Activated T-cell treated with anti-CD3 and anti-CD28 coated beads, Interleukin-2, amount 50 U/mL, for 24 hours (primary cell): ENCODE data around the gene TMEM168.
"Not testable (repeated sequence)": the region's sequence is repeated elsewhere in the genome, so short reads cannot be mapped to it uniquely, and the experiment has no call there.

ENCODE experiments used
- DNase-seq: peaks from one replicate; pipeline ENCODE4 v3.0.0-alpha.2; 2020
- H3K27ac Mint-ChIP-seq: 2 replicates; pipeline ENCODE4 v1.8.0; 2020; ENCODE audit warnings: mild to moderate bottlenecking, mixed read lengths
- H3K27me3 Mint-ChIP-seq: 2 replicates; pipeline ENCODE4 v1.8.0; 2020; ENCODE audit warnings: mixed read lengths
- H3K36me3 Mint-ChIP-seq: 2 replicates; pipeline ENCODE4 v1.8.0; 2020; ENCODE audit warnings: low read depth, mixed read lengths
- H3K4me1 Mint-ChIP-seq: 2 replicates; pipeline ENCODE4 v1.8.0; 2020; ENCODE audit warnings: low read depth, mixed read lengths
- H3K4me3 Mint-ChIP-seq: 2 replicates; pipeline ENCODE4 v1.8.0; 2020; ENCODE audit warnings: mild to moderate bottlenecking, moderate library complexity, mixed read lengths
- H3K9me3 Mint-ChIP-seq: 2 replicates; pipeline ENCODE4 v1.8.0; 2020; ENCODE audit warnings: mixed read lengths

Gene TMEM168

DNA sequence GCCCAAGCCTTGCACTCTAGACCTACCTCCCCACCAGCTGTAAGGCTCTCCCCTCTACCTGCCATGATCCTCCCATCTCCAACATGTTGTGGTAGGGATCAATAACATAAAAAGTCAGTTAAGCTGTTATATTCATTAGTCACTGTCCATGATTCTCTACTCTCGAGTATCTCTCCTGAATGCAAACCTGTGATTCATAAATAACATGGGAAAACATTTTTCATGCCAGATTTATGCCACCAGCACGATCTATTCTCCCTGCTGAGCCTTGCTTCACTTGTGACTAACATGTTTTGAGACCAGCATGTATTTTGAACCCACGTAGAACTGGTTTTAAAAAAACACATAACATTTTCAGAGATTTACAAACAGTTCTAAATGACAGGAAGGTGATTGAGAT, 30.3 kb downstream of the TMEM168 start:
- H3K36me3 Mint-ChIP-seq = no peaks in the 10 kb centered on the region
- H3K27me3 Mint-ChIP-seq = no peaks in the 10 kb centered on the region
- DNase-seq = no peak
- H3K27ac Mint-ChIP-seq = no peak overlapping the region
- no peak overlapping the region for H3K4me3 Mint-ChIP-seq
- peaks cover 8% of the 10 kb centered on the region for H3K4me1 Mint-ChIP-seq
- H3K9me3 Mint-ChIP-seq = no peaks in the 10 kb centered on the region

DNA sequence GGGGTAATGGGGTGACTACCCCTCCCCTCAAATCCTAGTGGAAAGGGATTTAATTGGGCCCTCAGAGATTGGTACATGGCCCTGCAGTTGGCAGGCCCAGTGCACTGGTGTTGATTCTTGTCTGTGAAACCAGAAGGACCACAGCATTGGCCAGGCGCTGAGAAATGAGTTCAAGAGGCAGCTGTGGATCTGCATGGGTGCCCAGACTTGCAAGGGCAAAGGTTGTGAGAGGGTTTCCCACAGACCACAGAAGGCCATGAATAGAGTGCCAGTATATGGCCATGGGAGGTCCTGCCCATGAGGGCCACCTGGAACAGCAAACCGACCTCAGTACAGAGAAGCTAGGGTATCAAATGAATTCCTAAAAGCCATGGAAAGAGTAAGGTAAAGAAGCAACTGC, 32.9 kb downstream of the TMEM168 start:
- Mint-ChIP-seq H3K4me3 (no peak overlapping the region), H3K4me1 (peaks cover 2% of the 10 kb centered on the region), H3K27ac (no peak overlapping the region), H3K27me3 (no peaks in the 10 kb centered on the region), H3K36me3 (no peaks in the 10 kb centered on the region), H3K9me3 (no peaks in the 10 kb centered on the region)
- DNase-seq = no peak

DNA sequence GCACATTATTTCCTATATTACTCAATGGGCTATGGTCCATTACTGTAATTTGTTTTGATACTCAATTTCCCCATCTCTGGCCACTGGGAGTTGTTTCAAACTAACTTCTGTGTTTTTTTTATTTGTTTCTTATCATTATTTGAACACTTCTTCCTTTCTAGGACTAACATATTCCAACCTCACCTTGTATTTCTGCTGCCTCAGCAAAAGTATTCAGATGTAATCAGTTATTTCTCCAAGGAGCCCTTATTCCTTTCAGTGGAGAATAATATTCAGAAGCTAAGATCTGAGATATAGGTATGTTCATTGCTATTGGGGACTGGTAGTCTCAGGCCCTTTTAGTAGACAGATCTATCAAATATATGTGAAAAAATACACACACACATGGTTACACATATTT, 36.9 kb downstream of the TMEM168 start:
- peaks cover 4% of the 10 kb centered on the region for H3K4me1 Mint-ChIP-seq
- H3K27me3 Mint-ChIP-seq = no peaks in the 10 kb centered on the region
- no peak overlapping the region for H3K4me3 Mint-ChIP-seq
- no peaks in the 10 kb centered on the region for H3K9me3 Mint-ChIP-seq
- no peak for DNase-seq
- no peaks in the 10 kb centered on the region for H3K36me3 Mint-ChIP-seq
- no peak overlapping the region for H3K27ac Mint-ChIP-seq

DNA sequence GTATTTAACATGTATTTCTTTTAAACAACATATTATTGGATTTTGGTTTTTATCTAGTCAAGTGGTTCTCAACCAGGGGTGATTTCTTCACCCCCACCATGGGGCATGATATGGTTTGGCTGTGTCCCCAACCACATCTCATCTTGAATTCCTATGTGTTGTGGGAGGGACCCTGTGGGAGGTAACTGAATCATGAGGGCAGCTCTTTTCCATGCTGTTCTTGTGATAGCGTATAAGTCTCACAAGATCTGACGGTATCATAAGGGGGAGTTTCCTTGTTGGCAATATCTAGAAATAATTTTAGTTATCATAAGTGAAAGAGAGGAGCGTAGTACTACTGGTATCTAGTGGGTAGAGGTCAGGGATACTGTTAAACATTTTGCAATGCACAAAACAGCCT, 37.6 kb downstream of the TMEM168 start:
- Mint-ChIP-seq H3K9me3 (no peaks in the 10 kb centered on the region), H3K27ac (no peak overlapping the region), H3K27me3 (no peaks in the 10 kb centered on the region)

DNA sequence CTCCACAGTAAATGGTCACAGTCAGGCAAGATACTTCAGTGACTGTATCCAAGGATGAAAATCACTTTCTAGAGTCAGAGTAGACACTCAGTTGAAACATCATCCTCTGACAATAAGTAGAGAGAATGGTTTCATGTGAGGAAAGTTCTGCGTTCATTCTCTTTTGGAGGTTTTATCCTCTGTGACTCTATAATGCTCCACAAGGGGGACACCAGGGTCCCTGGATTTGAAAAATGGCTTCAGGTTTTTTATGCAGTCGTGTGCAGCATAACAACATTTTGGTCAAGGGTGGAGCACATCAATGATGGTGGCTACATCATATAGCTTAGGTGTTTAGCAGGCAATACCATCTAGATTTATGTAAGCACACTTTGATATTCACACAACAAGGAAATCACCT, 40.4 kb downstream of the TMEM168 start:
- no peaks in the 10 kb centered on the region for H3K27me3 Mint-ChIP-seq
- H3K36me3 Mint-ChIP-seq = no peaks in the 10 kb centered on the region
- no peak for DNase-seq
- no peaks in the 10 kb centered on the region for H3K9me3 Mint-ChIP-seq
- H3K4me3 Mint-ChIP-seq = no peak overlapping the region
- no peak overlapping the region for H3K27ac Mint-ChIP-seq
- H3K4me1 Mint-ChIP-seq = peaks cover 3% of the 10 kb centered on the region

More for the DNA sequence above, 37.6 kb downstream of the TMEM168 start:
- peaks cover 4% of the 10 kb centered on the region for H3K4me1 Mint-ChIP-seq
- H3K4me3 Mint-ChIP-seq = no peak overlapping the region
- no peaks in the 10 kb centered on the region for H3K36me3 Mint-ChIP-seq
- no peak for DNase-seq

DNA sequence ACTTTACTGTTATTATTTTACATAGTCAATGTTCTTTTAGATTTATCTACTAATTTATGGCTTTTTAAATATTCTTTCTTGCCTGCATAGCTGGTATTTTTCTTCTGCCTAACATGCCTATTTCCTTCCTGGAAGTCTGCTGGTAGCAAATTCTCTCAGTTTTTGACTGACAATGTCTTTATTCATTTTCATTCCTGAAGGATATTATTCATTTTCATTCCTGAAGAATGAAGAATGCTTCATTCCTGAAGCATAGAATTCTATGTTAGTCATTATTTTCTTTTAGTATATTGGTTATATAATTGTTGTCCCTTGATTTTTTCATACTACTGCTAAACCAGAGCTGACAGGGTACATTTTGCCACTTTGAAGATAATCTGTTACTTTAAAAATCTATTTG, 41.8 kb downstream of the TMEM168 start:
- no peaks in the 10 kb centered on the region for H3K36me3 Mint-ChIP-seq
- no peaks in the 10 kb centered on the region for H3K9me3 Mint-ChIP-seq
- no peak overlapping the region for H3K27ac Mint-ChIP-seq
- H3K27me3 Mint-ChIP-seq = peaks cover under 1% of the 10 kb centered on the region
- peaks cover 3% of the 10 kb centered on the region for H3K4me1 Mint-ChIP-seq
- H3K4me3 Mint-ChIP-seq = no peak overlapping the region
- DNase-seq = no peak

DNA sequence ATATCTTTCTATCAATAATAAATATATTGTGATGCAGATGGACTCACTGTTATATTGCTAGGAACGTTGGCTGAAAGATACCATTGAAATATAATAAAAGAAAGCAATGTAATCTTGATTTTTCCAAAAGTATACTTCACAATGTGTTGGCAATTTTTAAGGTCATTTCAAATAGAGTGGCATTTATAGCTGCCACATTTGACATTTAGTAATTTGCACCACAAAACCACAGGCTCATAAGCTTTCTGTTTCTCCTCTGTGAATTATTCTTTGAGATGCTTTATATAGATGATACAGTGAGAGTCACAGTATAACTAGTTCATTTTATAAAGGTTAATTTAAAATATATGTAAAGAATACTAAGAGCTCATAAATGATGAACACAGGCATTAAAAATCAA, 44.6 kb downstream of the TMEM168 start:
- H3K4me1 Mint-ChIP-seq = peaks cover under 1% of the 10 kb centered on the region
- H3K9me3 Mint-ChIP-seq = peaks cover 1% of the 10 kb centered on the region

DNA sequence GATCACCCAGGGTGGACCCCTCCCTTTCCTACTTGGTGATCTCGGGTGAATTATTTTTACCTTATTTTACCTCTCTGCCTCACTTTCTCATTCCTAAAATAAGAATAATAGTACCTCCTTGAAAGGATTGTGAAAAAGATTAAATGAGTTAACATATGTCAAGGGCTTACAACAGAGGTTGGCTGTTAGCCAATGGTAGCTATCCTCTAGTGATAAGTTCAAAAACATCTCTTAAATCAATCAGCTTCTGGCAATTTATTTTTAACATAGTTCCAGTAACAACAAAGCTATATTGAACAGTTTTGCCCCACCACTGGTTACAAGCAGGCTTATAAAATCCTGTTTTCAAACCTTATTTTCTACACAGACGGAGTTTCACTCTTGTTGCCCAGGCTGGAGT, 45.4 kb downstream of the TMEM168 start:
- DNase-seq = no peak

More for the DNA sequence above, 44.6 kb downstream of the TMEM168 start:
- H3K36me3 Mint-ChIP-seq = no peaks in the 10 kb centered on the region
- DNase-seq = no peak
- peaks cover 5% of the 10 kb centered on the region for H3K27me3 Mint-ChIP-seq
- H3K27ac Mint-ChIP-seq = no peak overlapping the region
- no peak overlapping the region for H3K4me3 Mint-ChIP-seq

DNA sequence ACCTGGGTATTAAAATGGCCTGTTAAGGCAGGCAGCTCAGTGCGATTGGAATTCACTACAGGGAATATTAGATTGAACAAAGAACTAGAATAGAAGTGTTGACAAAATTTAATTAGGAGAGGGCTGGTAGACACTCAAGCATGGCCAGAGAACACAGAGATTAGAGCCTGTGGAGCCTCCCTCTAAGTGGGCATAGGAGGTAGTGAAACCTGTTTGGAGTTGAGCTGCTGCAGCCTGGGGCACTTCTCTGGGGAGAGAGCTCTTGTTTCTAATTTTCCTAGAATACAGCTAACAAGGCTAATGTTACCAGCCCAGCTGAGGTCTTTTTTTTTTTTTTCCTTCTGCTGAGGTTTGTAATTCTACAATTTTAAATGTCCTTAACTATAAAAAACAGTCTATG, 46.4 kb downstream of the TMEM168 start:
- Mint-ChIP-seq H3K36me3 (no peaks in the 10 kb centered on the region), H3K4me3 (no peak overlapping the region), H3K27ac (no peak overlapping the region), H3K27me3 (peaks cover 13% of the 10 kb centered on the region), H3K9me3 (peaks cover 6% of the 10 kb centered on the region), H3K4me1 (no peaks in the 10 kb centered on the region)
- no peak for DNase-seq

More for the DNA sequence above, 45.4 kb downstream of the TMEM168 start:
- Mint-ChIP-seq H3K27ac (no peak overlapping the region), H3K9me3 (peaks cover 3% of the 10 kb centered on the region), H3K4me1 (no peaks in the 10 kb centered on the region), H3K4me3 (no peak overlapping the region), H3K27me3 (peaks cover 8% of the 10 kb centered on the region), H3K36me3 (no peaks in the 10 kb centered on the region)

DNA sequence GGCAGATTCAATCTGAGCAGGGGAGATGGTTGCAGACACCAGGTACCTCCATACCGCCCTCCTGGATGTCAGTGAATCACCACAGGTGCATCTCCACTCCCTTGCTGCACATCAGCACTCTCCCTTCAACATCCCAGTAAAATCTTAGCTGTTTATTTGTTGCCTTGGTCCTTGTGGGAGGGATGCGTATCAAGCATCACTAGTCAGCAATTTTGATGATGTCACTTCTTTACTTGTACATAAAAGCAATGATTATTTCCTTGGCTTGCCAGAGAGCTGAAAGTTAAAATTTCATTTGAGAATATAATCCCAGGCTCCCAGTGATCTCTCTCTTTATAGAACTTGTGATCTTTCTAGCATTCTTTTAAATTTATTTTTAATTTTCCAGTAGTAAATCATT, 49.5 kb downstream of the TMEM168 start:
- Mint-ChIP-seq H3K9me3 (peaks cover 15% of the 10 kb centered on the region), H3K4me3 (no peak overlapping the region), H3K27ac (no peak overlapping the region), H3K36me3 (no peaks in the 10 kb centered on the region), H3K27me3 (peaks cover 15% of the 10 kb centered on the region), H3K4me1 (no peaks in the 10 kb centered on the region)
- no peak for DNase-seq

DNA sequence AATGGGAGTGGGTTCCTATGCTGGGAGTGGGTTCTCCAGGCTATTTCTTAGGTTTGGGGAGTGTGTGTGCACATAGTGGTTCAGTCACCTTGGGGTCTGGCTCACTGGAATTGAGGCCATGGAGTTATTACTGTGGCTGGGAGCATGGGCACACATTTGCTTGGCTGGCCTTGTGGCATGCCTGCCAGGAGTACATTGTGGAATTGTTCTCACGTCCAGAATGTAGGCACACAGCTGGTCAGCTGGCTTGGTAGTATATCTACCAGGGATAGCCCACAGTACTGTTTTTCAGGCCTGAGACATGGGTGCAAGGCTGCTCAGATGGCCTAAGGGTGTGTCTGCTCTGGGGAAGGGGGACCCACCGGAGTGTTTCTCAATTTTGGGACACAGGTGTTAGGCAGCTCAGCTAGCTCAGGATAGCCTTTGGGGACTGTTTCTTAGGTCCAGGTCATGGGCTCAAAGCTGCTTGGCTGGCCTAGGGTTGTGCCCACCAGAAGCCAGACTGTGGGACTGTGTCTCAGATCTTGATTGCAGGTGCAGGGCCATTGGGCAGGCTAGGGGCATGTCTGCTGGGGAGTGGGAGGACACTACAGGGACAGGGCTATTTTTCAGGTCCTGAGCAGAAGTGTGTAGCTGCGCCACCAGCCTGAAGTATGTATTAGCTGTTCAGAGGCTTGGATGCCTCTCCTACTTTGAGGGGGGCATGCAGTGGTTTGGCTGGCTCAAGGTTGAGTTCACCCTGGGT, 50.6 kb downstream of the TMEM168 start:
- H3K4me3 Mint-ChIP-seq = no peak overlapping the region
- H3K27ac Mint-ChIP-seq = no peak overlapping the region
- no peak for DNase-seq
- peaks cover 22% of the 10 kb centered on the region for H3K9me3 Mint-ChIP-seq
- no peaks in the 10 kb centered on the region for H3K36me3 Mint-ChIP-seq
- H3K4me1 Mint-ChIP-seq = no peaks in the 10 kb centered on the region
- H3K27me3 Mint-ChIP-seq = peaks cover 15% of the 10 kb centered on the region

DNA sequence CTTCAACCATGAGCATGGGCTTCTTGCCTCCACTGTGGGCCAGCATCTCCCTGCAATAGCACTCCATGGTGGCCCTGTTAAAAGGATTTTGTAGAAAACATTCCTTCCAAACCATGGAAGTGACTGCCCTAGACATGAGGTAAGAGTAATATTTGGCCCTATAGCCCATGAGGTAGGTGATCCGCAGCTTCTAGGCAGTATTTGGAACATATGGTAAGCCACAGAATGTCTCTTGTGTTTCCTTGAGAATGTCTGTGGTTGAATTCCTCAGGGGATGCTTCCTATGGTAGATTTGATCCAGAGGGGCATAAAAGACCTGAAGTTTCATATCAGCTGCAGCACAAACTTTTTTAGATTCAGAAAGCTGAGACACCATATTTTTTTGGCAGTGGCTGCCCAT, 54.9 kb downstream of the TMEM168 start:
- no peaks in the 10 kb centered on the region for H3K4me1 Mint-ChIP-seq

DNA sequence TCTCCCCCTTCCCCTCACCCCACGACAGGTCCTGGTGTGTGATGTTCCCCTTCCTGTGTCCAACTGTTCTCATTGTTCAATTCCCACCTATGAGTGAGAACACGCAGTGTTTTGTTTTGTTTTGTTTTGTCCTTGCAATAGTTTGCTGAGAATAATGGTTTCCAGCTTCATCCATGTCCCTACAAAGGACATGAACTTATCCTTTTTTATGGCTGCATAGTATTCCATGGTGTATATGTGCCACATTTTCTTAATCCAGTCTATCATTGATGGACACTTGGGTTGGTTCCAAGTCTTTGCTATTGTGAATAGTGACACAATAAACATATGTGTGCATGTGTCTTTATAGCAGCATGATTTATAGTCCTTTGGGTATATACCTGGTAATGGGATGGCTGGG, 58.9 kb downstream of the TMEM168 start:
- H3K27me3 Mint-ChIP-seq = not testable (repeated sequence)
- peaks cover 49% of the 10 kb centered on the region for H3K9me3 Mint-ChIP-seq

More for the DNA sequence above, 54.9 kb downstream of the TMEM168 start:
- Mint-ChIP-seq H3K27me3 (peaks cover 7% of the 10 kb centered on the region), H3K4me3 (no peak overlapping the region), H3K9me3 (peaks cover 39% of the 10 kb centered on the region), H3K27ac (no peak overlapping the region), H3K36me3 (no peaks in the 10 kb centered on the region)
- no peak for DNase-seq

DNA sequence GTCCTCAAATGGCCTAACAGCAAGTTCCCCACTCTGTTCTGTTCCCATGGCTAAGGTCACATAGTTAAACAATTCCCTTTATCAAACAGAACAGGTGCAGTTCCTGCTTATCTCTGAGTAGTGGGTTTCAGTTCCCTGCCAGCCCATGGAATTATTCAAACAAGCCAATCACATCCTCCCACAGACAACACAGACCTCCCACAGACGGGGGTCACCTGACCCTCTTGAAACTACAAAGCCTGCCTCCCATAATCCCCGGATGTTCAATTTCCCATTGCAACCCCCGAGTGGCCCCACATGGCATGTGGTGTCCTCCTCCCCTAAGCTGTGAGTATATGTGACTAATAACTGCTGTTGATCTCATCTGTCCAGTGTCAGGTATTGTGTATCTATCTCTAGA, 64.1 kb downstream of the TMEM168 start:
- Mint-ChIP-seq H3K4me1 (no peaks in the 10 kb centered on the region), H3K9me3 (peaks cover 19% of the 10 kb centered on the region), H3K27ac (no peak overlapping the region), H3K27me3 (peaks cover 6% of the 10 kb centered on the region), H3K4me3 (no peak overlapping the region), H3K36me3 (no peaks in the 10 kb centered on the region)
- no peak for DNase-seq

More for the DNA sequence above, 58.9 kb downstream of the TMEM168 start:
- H3K36me3 Mint-ChIP-seq, H3K4me1 Mint-ChIP-seq, H3K27ac Mint-ChIP-seq, DNase-seq, H3K4me3 Mint-ChIP-seq: not testable (repeated sequence)

DNA sequence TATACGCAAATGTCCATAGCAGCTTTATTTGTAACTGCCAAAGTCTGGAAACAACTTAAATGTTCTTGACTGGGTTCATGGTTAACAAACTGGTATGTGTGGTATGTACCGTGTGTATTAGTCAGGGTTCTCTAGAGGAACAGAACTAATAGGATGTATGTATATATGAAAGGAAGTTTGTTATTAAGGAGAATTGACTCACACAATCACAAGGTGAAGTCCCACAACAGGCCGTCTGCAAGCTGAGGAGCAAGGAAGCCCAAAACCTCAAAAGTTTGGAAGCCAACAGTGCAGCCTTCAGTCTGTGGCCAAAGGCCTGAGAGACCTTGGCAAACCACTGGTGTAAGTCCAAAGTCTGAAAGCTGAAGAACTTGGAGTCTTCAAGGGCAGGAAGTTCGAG, 66.8 kb downstream of the TMEM168 start:
- H3K27me3 Mint-ChIP-seq = peaks cover 10% of the 10 kb centered on the region
- no peak overlapping the region for H3K4me3 Mint-ChIP-seq
- H3K9me3 Mint-ChIP-seq = peaks cover 6% of the 10 kb centered on the region
- H3K36me3 Mint-ChIP-seq = no peaks in the 10 kb centered on the region
- H3K27ac Mint-ChIP-seq = no peak overlapping the region
- no peak for DNase-seq
- H3K4me1 Mint-ChIP-seq = no peaks in the 10 kb centered on the region

DNA sequence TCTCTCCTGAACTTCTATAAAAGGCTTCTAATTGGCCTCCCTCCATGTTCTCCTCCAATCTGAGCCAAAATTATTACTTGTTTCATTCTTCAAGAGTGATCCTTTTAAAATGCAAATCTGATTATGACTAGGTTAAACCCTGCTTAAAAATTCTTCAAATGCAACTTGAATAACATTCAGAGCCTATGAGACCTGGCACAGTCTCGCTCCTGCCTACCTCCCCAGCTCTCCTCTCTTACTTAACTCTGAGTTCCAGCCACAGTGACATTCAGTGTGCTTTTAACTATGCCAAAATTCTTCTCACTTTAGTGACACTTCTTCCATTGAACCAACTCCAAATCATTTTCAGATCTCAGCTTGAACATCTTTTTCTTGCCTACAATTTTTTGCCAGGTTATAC, 68.8 kb downstream of the TMEM168 start:
- Mint-ChIP-seq H3K4me3 (no peak overlapping the region), H3K36me3 (no peaks in the 10 kb centered on the region), H3K27ac (no peak overlapping the region), H3K4me1 (no peaks in the 10 kb centered on the region), H3K9me3 (no peaks in the 10 kb centered on the region), H3K27me3 (peaks cover 10% of the 10 kb centered on the region)
- DNase-seq = no peak
